Calu3 (cell line): ENCODE results near the gene EPSTI1. TPM values are rescaled to one million over a fixed set of nuclear protein-coding genes. Genes with fewer than 3 reads are reported as not detected.

Experiments
- BruUV-seq: library from RNA; stranded (reverse); fragments of 400-500 nt; replicated peaks from 2 replicates; lab custom pipeline; 2021; lab: Mats Ljungman, UMichigan
- CTCF ChIA-PET: fragments of 300-600 bp; sonication (Branson Sonifier 250); formaldehyde crosslinking; loops from one replicate; lab custom pipeline; 2022; ENCODE audit warnings: antibody characterized with exemption; lab: Charles Lee
- DNase-seq: peaks from one replicate; pipeline ENCODE4 v3.0.0; 2022
- H3K27ac Mint-ChIP-seq: one replicate; pipeline ENCODE4 v1.8.0; 2022; ENCODE audit warnings: mixed read lengths; ENCODE audit not compliant: unreplicated experiment
- H3K27me3 Mint-ChIP-seq: one replicate; pipeline ENCODE4 v1.8.0; 2022; ENCODE audit warnings: mixed read lengths; ENCODE audit not compliant: unreplicated experiment
- H3K36me3 Mint-ChIP-seq: one replicate; pipeline ENCODE4 v1.8.0; 2022; ENCODE audit warnings: mild to moderate bottlenecking, moderate library complexity, mixed read lengths; ENCODE audit not compliant: insufficient read depth, unreplicated experiment
- H3K4me1 Mint-ChIP-seq: one replicate; pipeline ENCODE4 v1.8.0; 2022; ENCODE audit warnings: mild to moderate bottlenecking, low read depth, mixed read lengths; ENCODE audit not compliant: unreplicated experiment
- H3K4me3 Mint-ChIP-seq: one replicate; pipeline ENCODE4 v1.8.0; 2022; ENCODE audit warnings: mild to moderate bottlenecking, low read depth, moderate library complexity, mixed read lengths; ENCODE audit not compliant: unreplicated experiment
- H3K9me3 Mint-ChIP-seq: one replicate; pipeline ENCODE4 v1.8.0; 2022; ENCODE audit warnings: low read depth, mixed read lengths; ENCODE audit not compliant: unreplicated experiment
- CTCF ChIP-seq: fragments of 200-600 bp; IDR thresholded peaks from one replicate; pipeline ENCODE4 v1.8.0; 2022; ENCODE audit warnings: antibody characterized with exemption; ENCODE audit not compliant: unreplicated experiment
- intact Hi-C: fragments of 100-400 bp; cut with micrococcal nuclease; formaldehyde crosslinking; loops from one replicate; pipeline ENCODE4 v1.10.0; 2022; ENCODE audit not compliant: unreplicated experiment
- total RNA-seq: library from RNA; stranded (reverse); gene quantifications from 2 replicates; pipeline ENCODE4 v1.2.3, GENCODE V29; 2022

EPSTI1 gene
- total RNA-seq, 1 experiment from 2014 or later, result 11.5 TPM

GRCh38 chr13:42924344-42924743 is 67.7 kb downstream of the EPSTI1 start:
- Mint-ChIP-seq H3K36me3 (no peaks in the 10 kb centered on the region), H3K4me1 (no peaks in the 10 kb centered on the region), H3K27ac (no peak overlapping the region), H3K4me3 (no peak overlapping the region), H3K9me3 (no peaks in the 10 kb centered on the region), H3K27me3 (no peaks in the 10 kb centered on the region)
- intact Hi-C loops, result no loop called here
- CTCF ChIA-PET, result interaction anchor here (0.5 kb wide), 1 partner anchor 65 kb away, joined by 3 read pairs; no protein-coding TSS in a partner anchor
- no peak for TF ChIP-seq CTCF
- no peak for DNase-seq
- no TSS peak for BruUV-seq

- peaks cover 2% of the 10 kb centered on the region for H3K9me3 Mint-ChIP-seq
- H3K4me1 Mint-ChIP-seq, result no peaks in the 10 kb centered on the region
- BruUV-seq, result no TSS peak
- no peak overlapping the region for H3K27ac Mint-ChIP-seq
- CTCF ChIA-PET, result no interaction called here
- no peaks in the 10 kb centered on the region for H3K27me3 Mint-ChIP-seq
- no peak for TF ChIP-seq CTCF
- no peak overlapping the region for H3K4me3 Mint-ChIP-seq
- no peaks in the 10 kb centered on the region for H3K36me3 Mint-ChIP-seq
- intact Hi-C loops, result no loop called here
- no peak for DNase-seq
Measured at GRCh38 chr13:42907745-42908144, 84.3 kb downstream of the EPSTI1 start.

- no TSS peak for BruUV-seq
- no peaks in the 10 kb centered on the region for H3K9me3 Mint-ChIP-seq
- CTCF ChIA-PET, result no interaction called here
Measured at GRCh38 chr13:42906257-42906656, 85.8 kb downstream of the EPSTI1 start.

GRCh38 chr13:42905579-42905978 is 86.5 kb downstream of the EPSTI1 start:
- no peak overlapping the region for H3K4me3 Mint-ChIP-seq
- H3K36me3 Mint-ChIP-seq, result no peaks in the 10 kb centered on the region
- no peak for TF ChIP-seq CTCF
- no peak for DNase-seq
- no peaks in the 10 kb centered on the region for H3K27me3 Mint-ChIP-seq
- CTCF ChIA-PET, result no interaction called here
- H3K9me3 Mint-ChIP-seq, result no peaks in the 10 kb centered on the region
- no TSS peak for BruUV-seq
- no peak overlapping the region for H3K27ac Mint-ChIP-seq
- intact Hi-C loops, result no loop called here
- no peaks in the 10 kb centered on the region for H3K4me1 Mint-ChIP-seq

More at GRCh38 chr13:42906257-42906656, 85.8 kb downstream of the EPSTI1 start:
- no peaks in the 10 kb centered on the region for H3K27me3 Mint-ChIP-seq
- H3K4me3 Mint-ChIP-seq, result no peak overlapping the region
- no peak for TF ChIP-seq CTCF
- no peak overlapping the region for H3K27ac Mint-ChIP-seq
- no peaks in the 10 kb centered on the region for H3K36me3 Mint-ChIP-seq
- no peak for DNase-seq
- intact Hi-C loops, result no loop called here
- no peaks in the 10 kb centered on the region for H3K4me1 Mint-ChIP-seq
